NCI-H187 (cell line): Measurements from ENCODE around the gene PLCL2.

Experiments used
- DNase-seq, 2 experiments: peaks; one replicate each; lab custom pipeline; 2025; lab: John Stamatoyannopoulos, UW

Gene PLCL2

DNA sequence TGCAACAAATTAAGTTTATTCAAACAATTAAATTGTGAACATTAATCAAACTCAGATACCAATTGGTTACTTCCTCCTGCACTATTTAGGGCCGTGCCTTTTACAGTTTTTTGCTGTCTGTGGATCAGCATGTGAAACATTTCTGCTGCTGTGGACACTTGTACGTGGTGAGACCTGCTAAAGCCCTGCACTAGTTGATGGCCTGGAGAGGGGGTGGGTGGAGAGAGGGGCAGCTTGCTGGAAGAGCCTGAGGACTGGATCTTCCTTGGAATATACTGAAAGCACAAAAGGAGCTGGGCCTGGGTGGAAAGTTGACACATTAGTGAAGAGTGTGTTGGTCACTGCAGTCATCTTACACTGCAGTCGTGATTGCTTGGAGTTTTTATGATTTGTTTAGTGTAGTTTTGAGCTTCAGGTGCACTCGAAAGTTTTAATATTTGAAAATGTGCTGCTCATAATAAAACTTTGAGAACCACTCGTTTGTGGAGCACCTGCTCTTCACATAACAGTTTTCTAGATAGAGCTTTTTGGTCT is 11.4 kb downstream of the PLCL2 start:
- no peak for DNase-seq

DNA sequence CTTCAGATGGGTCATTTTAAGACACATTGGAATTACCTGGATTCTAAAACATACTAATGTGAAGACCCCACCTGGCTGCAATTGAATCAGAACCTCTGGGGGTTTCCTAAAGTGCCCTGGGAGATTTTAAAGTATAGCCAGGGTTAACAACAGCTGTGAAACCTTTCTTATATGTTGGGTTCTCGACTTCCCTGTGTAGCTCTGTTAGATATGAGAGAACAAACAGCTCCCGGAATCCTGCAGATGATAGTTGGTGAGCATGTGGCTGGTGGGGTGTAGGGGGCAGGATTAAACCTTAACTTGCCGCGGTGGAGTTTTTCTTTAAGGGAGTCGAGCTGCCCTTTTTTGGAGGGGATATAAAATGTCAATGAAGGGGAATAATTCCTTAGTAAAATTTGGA is 12.1 kb downstream of the PLCL2 start:
- no peak for DNase-seq

DNA sequence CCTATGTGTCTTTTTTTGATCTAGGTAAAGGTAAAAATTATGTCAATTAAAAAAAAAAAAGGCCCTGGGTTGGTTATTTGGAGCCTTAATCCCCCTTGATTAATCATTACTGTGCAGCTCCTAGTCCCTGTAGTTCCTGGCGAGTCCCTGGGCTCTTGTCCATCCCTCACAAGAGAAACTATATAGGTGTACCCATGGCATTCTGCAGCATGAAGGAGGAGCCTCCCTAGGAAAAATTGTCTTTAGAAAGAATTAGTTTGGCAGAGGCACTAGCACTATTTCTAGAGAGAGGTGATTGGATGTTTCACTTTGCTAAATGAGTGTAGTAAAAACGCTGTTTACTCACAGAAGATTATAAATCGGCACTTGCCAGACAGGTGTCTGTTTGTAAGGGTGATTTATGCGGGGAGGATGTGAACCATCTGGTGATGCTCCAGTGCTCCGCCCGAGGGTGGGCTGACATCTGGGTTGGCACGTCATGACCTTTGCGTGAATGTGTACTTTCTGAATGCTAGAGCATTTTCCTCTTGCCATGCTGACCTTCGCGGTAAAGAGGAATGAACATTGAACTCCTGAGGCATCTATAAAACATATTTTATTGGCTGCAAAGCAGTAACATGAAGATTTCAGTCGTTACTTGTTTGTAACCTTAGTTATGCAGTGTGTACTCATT is 12.6 kb downstream of the PLCL2 start:
- no peak for DNase-seq

DNA sequence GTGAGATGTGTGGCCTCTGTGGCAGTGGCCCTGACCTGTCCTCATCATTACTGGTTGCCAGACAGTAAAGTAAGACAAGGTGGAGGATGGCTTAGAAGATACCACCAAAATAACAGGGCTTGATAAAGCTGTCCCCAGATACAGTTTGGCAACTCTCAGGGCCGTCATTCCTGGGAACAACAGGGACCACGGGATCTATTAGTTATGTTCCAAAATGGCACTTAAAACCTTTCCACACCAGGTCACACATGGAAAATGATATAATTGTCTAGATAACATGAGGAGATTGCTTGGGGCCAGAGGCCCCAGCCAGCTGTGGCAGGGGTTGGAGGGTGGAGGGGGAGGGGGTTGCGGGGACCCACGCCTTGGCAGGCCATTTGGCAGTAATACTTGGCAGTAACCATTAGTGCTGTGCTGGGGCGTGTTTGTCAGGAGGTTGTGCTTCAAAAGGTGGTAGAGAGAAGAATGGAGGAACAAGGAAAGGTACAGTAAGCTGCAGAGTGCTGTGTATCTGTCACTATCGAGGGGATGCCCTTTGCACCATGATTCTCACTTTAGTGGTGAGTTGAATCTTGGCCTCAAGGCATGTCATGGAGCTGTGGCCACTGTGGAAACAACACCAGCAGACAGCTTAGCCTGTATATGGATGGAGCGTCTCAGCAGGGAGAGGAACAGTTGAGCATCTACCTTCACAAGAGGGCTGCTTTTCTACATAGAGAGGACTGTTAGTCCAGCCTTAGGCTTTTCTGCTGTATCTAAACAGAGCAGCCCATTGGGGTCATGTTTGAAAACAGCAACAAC is 14.0 kb downstream of the PLCL2 start:
- no peak for DNase-seq

DNA sequence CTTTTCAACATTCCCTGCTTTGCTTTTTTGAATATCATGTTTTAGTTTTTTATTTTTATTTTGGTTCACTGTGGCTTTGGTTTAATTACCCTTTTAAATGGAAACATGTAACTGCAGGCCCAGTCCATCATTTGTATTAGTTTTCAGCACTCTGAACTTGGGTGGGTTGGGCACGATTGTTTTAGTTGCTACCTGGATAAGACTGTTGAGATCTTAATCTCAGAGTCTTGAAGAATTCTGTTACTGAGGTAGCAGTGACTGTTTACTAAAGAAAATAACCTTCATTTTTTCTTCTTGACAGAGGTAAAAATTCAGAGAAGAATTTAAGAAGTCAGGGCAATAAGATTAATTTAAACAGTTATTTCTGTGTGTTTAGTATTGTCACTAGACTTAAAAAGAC is 15.2 kb downstream of the PLCL2 start:
- DNase-seq, result no peak

DNA sequence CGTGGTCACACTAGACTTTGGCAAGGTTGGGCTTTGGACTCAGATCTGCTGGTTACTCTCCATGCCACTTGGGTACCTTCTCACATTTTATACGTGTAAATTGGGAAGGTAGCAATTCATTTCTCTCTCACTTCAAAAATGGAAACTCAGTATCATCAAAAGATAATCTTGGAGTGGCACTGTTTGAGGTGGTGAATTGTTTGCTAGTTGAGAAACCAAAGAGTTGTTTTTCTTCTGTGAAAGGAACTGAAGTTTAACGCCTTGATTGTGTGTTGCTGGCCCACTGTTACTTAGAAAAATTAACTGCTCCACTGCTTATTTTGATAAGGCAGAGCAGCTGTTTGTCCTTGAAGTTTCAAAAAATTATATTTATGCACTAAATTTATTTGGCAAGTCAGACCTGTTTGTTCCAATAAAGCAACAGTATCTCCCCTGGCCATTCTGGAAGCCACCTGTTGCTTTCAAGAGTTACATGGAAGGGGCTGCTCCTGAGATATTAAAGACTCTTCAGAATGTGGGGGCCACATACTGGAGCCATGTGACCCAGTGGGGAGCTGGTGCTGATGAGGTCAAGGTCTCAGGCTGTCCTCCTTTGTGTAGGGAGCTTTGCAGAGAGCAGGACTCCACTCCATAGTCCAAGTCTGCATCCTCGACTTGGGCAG is 16.2 kb downstream of the PLCL2 start:
- DNase-seq, result no peak

DNA sequence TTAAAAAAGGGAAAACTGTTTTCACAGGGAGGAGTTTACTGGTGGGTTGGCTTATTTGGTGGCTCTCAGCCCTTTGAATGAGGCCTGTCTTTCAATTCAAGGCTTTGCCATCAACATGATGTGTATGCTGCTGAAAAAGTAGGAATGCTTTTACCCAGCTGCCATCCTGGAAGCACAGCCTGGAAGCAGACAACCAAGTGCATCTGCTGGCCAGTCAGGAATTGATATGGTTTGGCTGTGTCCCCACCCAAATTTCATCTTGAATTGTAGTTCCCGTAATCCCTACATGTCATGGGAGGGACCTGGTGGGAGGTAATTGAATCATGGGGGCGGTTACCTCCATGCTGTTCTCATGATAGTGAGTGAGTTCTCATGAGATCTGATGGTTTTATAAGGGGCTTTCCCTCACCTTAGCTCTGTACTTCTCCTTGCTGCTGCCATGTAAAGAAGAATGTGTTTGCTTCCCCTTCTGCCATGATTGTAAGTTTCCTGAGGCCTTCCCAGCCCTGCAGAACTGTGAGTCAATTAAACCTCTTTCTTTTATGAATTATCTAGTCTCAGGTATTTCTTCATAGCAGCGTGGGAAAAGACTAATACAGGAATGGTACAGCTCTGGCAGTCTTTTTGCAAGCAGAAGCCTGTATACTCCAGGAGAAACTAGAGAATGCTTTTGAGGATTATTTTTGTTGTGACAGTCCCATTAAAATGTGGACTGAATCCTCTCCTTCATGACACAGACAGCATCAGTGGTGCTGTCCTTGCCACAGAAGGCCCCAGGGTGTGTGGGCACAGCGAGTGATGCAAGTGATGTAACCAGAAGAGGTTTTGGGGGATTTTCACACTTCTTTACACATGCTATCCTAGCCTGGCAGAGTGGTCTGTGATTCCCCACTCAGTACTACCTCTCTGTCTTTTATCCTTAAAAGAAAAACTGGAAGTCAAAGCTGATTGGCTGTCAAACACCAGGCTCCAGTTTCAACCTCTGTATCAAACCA is 20.0 kb downstream of the PLCL2 start:
- DNase-seq, result no peak

DNA sequence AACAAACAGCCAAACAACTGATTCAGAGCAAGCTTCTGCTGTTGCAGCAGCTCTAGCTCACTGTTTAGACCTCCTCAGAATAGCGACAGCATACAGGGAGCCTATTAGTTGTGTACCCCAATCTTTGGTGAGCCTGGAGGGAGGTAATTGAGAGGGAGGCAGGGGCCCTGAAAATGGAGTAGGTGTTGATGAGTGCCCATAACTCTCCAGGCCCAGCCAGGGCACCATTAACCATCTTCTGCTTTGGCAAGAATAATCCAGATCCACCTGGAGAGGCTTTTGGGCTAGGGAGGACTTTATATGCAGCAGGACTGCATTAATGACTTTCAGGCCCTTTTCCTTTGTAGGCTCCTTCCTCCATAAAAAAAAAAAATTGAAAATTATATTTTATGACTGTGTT is 20.9 kb downstream of the PLCL2 start:
- no peak for DNase-seq

DNA sequence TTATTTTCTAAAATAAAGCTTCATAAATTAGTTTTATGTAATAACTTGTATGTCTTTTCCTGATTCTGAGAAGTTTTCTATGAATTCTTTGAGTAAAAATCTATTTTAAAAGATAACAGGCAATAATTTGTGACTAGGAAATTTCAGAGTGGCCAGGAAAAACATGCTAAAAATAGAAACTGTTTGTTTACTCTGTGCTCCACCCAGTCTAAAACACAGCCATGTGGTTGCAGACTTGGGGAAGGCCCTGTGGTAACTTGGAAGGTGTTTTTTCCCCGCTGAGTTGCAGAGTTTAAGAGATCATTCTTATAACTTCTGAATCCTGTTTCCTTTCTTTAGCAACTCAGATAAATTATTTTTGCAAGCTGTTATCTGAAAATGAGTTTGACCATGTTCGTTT is 21.9 kb downstream of the PLCL2 start:
- no peak for DNase-seq

DNA sequence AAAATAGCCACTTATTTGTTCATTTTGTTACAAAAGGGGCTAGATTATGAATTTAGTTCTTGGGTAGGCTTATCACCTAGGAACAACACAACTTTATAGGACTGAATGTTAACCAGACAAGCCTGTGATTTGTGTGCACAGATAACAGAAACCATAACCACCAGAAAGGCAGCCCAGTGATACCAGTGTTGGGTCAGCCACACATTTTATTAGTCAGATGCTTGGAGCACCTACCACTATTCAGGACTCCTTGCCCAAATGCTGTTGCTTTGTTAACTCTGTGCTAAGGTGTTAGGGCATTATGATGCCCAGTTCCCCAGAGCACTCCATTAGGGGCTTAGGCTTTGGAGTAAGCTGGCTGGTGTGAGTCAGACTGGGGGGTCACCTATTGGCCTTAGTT is 22.5 kb downstream of the PLCL2 start:
- DNase-seq, result no peak

DNA sequence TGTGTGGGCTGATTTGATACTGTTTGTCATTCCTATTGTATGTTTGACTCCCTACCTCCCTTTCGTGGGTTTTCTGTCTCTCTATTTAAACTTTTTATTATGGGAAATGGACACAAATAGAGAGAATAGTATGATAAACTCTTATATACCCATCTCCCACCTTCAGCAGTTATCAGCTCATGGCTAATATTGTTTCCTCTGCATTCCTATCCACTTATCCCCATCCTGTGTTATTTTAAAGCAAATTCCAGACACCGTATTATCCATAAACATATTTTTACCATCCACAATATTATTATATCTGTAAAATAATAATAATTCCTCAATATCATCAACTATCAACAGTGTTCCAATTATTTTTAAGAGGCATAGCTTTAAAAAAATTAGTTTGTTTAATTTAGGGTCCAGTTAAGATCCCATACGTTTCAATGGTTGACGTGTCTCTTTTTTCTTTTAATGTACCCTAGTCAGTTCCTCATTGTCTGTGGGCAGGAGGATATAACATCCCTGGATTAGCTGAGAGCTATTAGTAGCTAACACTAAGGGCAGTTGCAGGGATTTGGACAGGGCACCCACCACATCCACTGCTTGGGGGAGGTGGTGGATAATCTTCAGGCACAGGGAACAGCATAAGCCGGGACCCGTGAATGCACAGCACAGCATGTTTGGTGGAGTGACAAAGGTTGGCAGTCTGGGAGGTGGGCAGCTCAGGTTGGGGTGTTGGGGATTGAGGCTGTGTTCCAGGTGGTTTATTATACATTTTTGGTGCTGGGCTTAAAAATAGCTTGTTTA is 23.5 kb downstream of the PLCL2 start:
- no peak for DNase-seq

DNA sequence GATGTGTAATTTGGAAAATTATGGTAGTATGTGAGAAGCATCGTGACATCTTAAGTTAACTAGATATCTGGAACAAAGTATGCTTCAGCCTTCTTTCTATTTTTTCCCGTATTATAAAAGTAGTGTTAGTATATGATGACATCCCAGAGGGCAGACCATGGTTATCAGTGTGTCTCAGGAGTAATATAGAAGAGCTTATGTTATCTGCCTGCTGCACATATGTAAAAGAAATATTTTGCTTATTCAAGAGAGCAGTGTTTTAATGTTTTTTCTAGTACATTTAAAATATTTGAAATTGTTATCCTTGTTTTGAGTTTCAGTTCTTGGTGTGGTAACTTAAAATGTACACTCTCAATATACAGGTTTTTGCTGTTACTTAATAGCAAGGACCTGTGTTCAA is 24.1 kb downstream of the PLCL2 start:
- DNase-seq, result no peak

DNA sequence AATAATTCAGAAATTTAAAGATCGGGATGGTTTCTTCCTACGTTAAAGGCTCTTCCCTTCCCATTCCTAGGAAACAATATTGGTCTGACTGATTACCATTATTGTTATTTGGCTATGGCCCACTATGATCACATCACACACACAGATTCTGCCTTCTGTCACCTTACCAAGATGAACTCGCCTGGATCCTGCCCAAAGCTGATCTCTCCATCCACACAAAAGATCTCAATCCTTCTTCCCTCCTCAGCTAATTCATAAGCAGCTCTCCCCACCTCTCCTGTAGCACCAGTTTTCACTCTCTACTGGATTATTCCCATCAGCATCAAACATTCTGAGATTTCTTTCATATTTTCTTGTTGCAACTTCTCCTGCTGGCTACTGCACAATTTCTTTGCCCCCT is 25.0 kb downstream of the PLCL2 start:
- DNase-seq, result no peak

DNA sequence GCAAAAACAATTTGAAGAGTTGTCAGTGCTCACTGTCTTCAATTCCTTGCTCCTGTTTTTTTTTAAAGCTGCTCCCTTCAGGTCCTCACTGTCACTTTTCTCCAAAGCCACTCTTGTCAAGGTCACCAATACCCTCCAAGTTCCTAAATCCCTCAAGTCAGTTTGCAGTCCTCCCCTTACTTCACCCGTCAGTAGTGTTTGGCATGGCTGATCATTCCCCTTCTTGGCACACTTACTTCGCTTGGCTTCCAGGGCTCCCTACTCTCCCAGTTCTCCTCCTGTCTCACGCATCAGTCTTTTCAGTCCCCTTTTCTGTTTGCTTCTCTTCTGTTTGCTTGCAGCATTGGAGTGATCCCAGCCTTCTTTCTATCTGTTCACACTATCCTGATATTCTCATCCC is 25.5 kb downstream of the PLCL2 start:
- DNase-seq, result no peak

DNA sequence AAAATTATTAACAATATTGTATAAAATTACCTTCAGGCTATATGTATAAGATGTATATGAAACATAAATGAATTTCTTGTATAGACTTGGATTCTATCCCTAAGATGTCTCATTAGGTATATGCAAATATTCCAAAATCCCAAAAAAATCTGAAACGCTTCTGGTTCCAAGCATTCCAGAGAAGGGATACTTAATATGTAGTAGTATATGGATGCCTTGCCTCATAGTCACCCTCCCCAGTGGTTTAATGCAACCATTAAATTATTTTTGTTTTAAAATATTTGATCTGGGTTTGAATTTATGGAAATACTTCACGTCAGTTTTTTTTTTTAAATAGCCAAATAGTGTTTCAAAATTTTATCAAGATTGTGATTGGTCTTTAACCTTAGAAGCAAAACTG is 27.2 kb downstream of the PLCL2 start:
- DNase-seq, result no peak

DNA sequence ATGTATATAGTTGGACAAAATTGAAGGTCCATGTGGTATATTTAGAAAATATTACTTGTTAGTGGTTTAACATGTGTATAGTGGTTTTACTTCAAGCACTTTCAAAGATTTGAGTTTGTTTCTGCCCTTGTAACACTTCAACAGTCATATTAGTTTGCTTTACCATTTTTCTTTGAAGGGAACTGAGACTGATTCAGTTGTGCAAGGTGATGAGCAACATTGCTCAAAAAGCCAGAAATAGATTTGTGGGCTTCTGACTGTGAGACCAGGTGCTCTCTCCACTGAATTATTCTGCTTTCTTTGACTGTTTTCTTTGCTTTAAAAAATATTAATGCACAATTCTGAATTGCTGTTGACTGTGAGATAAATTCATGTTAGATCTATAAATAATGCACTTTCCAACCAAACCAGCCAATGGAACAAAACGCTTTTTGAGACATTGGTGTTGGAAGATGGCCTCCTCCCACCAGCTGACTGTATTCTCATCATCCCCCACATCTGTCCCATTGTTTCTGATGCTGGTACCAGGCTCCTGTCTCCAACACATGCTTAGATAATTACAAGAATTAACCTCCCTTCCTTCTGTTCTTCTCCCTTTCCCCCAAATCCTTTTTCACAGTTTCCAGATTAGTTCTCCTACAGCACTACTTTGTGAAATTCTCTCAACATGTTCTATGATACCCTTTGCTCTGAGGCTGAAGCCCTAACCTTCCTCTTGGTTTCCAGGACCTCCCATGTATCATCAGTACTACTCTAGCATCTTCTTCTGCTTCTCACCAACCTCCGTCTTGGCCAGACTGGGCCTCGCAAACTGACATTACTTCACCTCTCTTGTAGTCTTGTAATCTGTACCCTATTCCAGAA is 27.9 kb downstream of the PLCL2 start:
- DNase-seq, result no peak

DNA sequence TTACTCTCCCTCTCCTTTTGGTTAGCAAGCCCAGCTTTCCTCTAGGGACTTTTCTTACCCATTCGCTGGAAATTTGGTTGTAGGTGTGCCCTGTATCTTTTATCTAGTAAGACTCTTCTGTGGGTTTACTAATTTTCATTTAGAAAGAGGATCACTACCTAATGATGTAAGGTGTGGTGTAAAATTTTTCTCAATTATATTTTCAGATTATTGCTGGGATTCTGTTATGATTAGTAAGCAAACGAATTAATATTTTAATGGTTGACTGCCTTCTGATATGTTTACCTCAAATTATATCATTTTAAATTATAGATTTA is 28.5 kb downstream of the PLCL2 start:
- DNase-seq, result no peak

DNA sequence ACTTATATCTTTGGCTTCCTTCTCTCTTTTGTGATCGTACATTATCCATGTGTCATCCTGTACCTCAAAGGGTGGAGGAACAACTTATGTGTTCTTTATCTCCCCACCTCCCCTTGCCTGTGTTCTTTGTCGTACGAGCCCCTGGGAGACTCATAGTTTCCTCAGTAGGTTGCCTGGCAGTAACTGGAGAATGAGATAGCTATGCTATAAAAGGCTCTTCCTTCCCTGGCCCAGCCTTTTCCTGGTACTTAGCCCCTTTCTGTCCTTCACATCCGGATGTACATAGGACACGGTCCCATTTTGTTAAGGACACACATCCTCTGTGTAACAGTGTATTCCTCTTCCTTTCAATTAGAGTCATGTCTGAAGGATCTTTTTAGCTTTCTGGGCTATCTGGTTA is 32.1 kb downstream of the PLCL2 start:
- DNase-seq, result no peak

DNA sequence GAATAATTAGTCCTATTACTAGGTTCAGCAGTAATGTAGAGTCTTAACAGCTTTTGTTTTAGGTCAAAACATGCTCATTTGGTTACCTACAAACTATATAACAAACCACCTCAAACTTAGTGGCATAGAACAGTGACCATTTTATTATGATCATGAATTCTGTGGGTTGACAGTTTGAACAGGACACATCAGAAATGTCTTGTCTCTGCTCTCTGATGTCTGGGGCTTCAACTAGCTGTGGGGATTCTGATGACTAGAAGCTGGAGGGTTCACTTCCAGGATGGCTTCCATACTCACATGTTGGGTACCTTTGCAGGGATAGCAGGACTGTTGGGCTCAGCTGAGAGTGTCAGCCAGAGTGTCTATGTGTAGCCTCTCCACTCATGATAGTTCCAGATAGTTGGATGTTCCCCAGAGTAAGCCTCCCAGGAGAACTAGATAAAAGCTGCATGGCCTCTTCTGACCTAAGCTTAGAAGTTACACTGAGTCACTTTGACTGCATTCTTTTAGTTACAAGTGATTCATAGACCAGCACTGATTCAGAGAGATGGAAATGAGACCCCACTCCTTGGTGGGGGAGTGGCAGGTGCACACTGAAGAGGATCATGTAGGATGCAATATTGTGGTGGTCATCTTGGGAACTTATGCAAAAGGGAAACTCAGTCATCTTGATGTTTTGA is 32.6 kb downstream of the PLCL2 start:
- no peak for DNase-seq
